ENCODE results near the gene ATP11B. TPM values are rescaled to one million over a fixed set of nuclear protein-coding genes. Genes with fewer than 3 reads are reported as not detected.

ATP11B gene
- polyA plus RNA-seq, 2 of the 4 experiments (the other 2 are of a cell fraction), result 10.1 to 17.2 TPM

DNA sequence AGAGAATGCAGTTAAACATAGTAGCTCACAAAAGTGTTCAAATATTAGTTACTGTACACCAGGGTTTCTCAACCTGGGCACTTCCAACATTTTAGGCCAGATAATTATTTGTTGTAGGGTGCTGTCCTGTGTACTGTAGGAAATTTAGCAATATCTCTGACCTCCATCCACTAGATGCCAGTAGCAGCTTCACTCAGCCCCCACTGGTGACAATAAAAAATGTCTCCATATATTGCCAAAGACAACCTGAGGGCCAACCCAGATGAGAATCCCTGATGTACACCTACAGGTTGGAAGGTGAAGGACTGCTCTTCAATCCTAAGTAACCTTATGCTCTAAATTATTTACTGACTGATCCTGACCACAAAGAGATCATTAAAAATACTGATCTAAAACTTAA lies 154.6 kb downstream of the ATP11B start:
- no peak overlapping the region for H3K27ac ChIP-seq
- H3K9me3 ChIP-seq, result no peaks in the 10 kb centered on the region
- no peak for FAIRE-seq
- TF ChIP-seq, protein P1, sequence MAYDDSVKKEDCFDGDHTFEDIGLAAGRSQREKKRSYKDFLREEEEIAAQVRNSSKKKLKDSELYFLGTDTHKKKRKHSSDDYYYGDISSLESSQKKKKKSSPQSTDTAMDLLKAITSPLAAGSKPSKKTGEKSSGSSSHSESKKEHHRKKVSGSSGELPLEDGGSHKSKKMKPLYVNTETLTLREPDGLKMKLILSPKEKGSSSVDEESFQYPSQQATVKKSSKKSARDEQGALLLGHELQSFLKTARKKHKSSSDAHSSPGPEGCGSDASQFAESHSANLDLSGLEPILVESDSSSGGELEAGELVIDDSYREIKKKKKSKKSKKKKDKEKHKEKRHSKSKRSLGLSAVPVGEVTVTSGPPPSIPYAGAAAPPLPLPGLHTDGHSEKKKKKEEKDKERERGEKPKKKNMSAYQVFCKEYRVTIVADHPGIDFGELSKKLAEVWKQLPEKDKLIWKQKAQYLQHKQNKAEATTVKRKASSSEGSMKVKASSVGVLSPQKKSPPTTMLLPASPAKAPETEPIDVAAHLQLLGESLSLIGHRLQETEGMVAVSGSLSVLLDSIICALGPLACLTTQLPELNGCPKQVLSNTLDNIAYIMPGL (CRISPR knock-in tag; IDR thresholded peaks at IDR 0.05; ENCODE audit: borderline replicate concordance), result no peak
- TF ChIP-seq, protein P2, sequence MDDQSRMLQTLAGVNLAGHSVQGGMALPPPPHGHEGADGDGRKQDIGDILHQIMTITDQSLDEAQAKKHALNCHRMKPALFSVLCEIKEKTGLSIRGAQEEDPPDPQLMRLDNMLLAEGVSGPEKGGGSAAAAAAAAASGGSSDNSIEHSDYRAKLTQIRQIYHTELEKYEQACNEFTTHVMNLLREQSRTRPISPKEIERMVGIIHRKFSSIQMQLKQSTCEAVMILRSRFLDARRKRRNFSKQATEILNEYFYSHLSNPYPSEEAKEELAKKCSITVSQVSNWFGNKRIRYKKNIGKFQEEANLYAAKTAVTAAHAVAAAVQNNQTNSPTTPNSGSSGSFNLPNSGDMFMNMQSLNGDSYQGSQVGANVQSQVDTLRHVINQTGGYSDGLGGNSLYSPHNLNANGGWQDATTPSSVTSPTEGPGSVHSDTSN (IDR thresholded peaks at IDR 0.05), result no peak
- no peak for TF ChIP-seq ESRRA (IDR thresholded peaks at IDR 0.05; ENCODE audit: borderline replicate concordance, low read length)
- TF ChIP-seq ZC3H11A (IDR thresholded peaks at IDR 0.05), result no peak
- no peak for TF ChIP-seq MYC (IDR thresholded peaks at IDR 0.05; ENCODE audit: borderline replicate concordance, low read length)
- no peak for TF ChIP-seq NFE2L2 (conservative IDR thresholded peaks at IDR 0.05; ENCODE audit: low read length)
- no peak for TF ChIP-seq RARB (CRISPR knock-in tag; IDR thresholded peaks at IDR 0.05)
- no peak for TF ChIP-seq HOXB5 (CRISPR knock-in tag; IDR thresholded peaks at IDR 0.05)
- TF ChIP-seq, protein P3, sequence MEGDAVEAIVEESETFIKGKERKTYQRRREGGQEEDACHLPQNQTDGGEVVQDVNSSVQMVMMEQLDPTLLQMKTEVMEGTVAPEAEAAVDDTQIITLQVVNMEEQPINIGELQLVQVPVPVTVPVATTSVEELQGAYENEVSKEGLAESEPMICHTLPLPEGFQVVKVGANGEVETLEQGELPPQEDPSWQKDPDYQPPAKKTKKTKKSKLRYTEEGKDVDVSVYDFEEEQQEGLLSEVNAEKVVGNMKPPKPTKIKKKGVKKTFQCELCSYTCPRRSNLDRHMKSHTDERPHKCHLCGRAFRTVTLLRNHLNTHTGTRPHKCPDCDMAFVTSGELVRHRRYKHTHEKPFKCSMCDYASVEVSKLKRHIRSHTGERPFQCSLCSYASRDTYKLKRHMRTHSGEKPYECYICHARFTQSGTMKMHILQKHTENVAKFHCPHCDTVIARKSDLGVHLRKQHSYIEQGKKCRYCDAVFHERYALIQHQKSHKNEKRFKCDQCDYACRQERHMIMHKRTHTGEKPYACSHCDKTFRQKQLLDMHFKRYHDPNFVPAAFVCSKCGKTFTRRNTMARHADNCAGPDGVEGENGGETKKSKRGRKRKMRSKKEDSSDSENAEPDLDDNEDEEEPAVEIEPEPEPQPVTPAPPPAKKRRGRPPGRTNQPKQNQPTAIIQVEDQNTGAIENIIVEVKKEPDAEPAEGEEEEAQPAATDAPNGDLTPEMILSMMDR (IDR thresholded peaks at IDR 0.05), result no peak
- TF ChIP-seq, protein P4, sequence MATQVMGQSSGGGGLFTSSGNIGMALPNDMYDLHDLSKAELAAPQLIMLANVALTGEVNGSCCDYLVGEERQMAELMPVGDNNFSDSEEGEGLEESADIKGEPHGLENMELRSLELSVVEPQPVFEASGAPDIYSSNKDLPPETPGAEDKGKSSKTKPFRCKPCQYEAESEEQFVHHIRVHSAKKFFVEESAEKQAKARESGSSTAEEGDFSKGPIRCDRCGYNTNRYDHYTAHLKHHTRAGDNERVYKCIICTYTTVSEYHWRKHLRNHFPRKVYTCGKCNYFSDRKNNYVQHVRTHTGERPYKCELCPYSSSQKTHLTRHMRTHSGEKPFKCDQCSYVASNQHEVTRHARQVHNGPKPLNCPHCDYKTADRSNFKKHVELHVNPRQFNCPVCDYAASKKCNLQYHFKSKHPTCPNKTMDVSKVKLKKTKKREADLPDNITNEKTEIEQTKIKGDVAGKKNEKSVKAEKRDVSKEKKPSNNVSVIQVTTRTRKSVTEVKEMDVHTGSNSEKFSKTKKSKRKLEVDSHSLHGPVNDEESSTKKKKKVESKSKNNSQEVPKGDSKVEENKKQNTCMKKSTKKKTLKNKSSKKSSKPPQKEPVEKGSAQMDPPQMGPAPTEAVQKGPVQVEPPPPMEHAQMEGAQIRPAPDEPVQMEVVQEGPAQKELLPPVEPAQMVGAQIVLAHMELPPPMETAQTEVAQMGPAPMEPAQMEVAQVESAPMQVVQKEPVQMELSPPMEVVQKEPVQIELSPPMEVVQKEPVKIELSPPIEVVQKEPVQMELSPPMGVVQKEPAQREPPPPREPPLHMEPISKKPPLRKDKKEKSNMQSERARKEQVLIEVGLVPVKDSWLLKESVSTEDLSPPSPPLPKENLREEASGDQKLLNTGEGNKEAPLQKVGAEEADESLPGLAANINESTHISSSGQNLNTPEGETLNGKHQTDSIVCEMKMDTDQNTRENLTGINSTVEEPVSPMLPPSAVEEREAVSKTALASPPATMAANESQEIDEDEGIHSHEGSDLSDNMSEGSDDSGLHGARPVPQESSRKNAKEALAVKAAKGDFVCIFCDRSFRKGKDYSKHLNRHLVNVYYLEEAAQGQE (IDR thresholded peaks at IDR 0.05), result no peak
- no peak for TF ChIP-seq SMC3 (IDR thresholded peaks at IDR 0.05)
- TF ChIP-seq, protein P5, sequence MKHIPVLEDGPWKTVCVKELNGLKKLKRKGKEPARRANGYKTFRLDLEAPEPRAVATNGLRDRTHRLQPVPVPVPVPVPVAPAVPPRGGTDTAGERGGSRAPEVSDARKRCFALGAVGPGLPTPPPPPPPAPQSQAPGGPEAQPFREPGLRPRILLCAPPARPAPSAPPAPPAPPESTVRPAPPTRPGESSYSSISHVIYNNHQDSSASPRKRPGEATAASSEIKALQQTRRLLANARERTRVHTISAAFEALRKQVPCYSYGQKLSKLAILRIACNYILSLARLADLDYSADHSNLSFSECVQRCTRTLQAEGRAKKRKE (CRISPR knock-in tag; IDR thresholded peaks at IDR 0.05; ENCODE audit: low read depth), result no peak
- TF ChIP-seq, protein P6, sequence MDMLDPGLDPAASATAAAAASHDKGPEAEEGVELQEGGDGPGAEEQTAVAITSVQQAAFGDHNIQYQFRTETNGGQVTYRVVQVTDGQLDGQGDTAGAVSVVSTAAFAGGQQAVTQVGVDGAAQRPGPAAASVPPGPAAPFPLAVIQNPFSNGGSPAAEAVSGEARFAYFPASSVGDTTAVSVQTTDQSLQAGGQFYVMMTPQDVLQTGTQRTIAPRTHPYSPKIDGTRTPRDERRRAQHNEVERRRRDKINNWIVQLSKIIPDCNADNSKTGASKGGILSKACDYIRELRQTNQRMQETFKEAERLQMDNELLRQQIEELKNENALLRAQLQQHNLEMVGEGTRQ (IDR thresholded peaks at IDR 0.05), result no peak
- TF ChIP-seq FOSL2 (IDR thresholded peaks at IDR 0.05), result no peak
- no peak for TF ChIP-seq FOSL2 (CRISPR knock-in tag; IDR thresholded peaks at IDR 0.05)
- TF ChIP-seq, protein P7, sequence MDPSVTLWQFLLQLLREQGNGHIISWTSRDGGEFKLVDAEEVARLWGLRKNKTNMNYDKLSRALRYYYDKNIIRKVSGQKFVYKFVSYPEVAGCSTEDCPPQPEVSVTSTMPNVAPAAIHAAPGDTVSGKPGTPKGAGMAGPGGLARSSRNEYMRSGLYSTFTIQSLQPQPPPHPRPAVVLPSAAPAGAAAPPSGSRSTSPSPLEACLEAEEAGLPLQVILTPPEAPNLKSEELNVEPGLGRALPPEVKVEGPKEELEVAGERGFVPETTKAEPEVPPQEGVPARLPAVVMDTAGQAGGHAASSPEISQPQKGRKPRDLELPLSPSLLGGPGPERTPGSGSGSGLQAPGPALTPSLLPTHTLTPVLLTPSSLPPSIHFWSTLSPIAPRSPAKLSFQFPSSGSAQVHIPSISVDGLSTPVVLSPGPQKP (IDR thresholded peaks at IDR 0.05; ENCODE audit: low read depth, low read length), result no peak
- no peak for TF ChIP-seq NR3C1 (IDR thresholded peaks at IDR 0.05)
- TF ChIP-seq FOSB (CRISPR knock-in tag; IDR thresholded peaks at IDR 0.05), result no peak
- TF ChIP-seq EHF (CRISPR knock-in tag; IDR thresholded peaks at IDR 0.05), result no peak
- H3K4me3 ChIP-seq, result no peak overlapping the region
- CTCF ChIA-PET, result no interaction called here
- no peak overlapping the region for H3K4me2 ChIP-seq
- ATAC-seq, result peak; percentile 72 to 76
- DNase-seq (ENCODE audit: low read depth in 1 of 2, low spot score in 1 of 2), result peak; percentile 6 to 41
- no peaks in the 10 kb centered on the region for H3K4me1 ChIP-seq
- POLR2A ChIA-PET, result no interaction called here

Data from A549 (cell line).